GM12878 (cell line): ENCODE data around the gene LIN37. TPM values are rescaled to one million over a fixed set of nuclear protein-coding genes. Genes with fewer than 3 reads are reported as not detected.
"Not testable (repeated sequence)": the region's sequence is repeated elsewhere in the genome, so short reads cannot be mapped to it uniquely, and the experiment has no call there.

Experiments used
- ATAC-seq: fragments of 200-7000 bp; cut with Tn5 transposase; 3 replicates; pipeline ENCODE4 v1.9.1; 2020; ENCODE audit warnings: mild to moderate bottlenecking, moderate library complexity
- BruUV-seq: library from RNA; stranded (reverse); fragments of 400-500 nt; replicated peaks from 2 replicates; lab custom pipeline; 2021; lab: Mats Ljungman, UMichigan
- CTCF ChIA-PET: fragments of 300-600 bp; sonication (Branson Sonifier 250); formaldehyde crosslinking; extraction: SDS; loops from one replicate; lab custom pipeline; 2021; ENCODE audit warnings: inconsistent platforms; lab: Yijun Ruan, JAX
- POLR2A ChIA-PET: fragments of 350-600 bp; formaldehyde crosslinking; extraction: SDS; loops from one replicate; lab custom pipeline; 2021; ENCODE audit warnings: inconsistent platforms; lab: Charles Lee
- RAD21 ChIA-PET: fragments of 300-600 bp; sonication (Branson Sonifier 250); formaldehyde crosslinking; loops from one replicate; lab custom pipeline; 2023; ENCODE audit warnings: antibody characterized with exemption; ENCODE audit not compliant: unreplicated experiment; lab: Charles Lee
- SMC1A ChIA-PET: fragments of 300-600 bp; sonication (Branson Sonifier 250); formaldehyde crosslinking; loops from one replicate; lab custom pipeline; 2023; ENCODE audit not compliant: unreplicated experiment, uncharacterized antibody; lab: Charles Lee
- DNase-seq: peaks from one replicate; pipeline ENCODE4 v3.0.0-alpha.2; 2011; ENCODE audit warnings: low read depth, low spot score
- FAIRE-seq: peaks from 3 replicates; lab custom pipeline; 2011; peaks lifted over from hg19 to GRCh38; lab: Jason Lieb, UNC
- H2AFZ ChIP-seq: 2 replicates; pipeline ENCODE4 v1.6.0; 2011; ENCODE audit warnings: low read depth, low read length, control low read depth; ENCODE audit not compliant: control insufficient read depth
- H3K27ac ChIP-seq: 2 replicates; pipeline ENCODE4 v1.5.1; 2011; ENCODE audit warnings: control low read depth; ENCODE audit not compliant: control insufficient read depth, insufficient read depth
- H3K27me3 ChIP-seq, 2 experiments: replicated peaks in 1 of 2; 2 replicates each; pipeline versions ENCODE4 v1.6.0 to v1.6.1; 2011; ENCODE audit warnings: low read length in 1 of 2; ENCODE audit not compliant: control insufficient read depth in 2 of 2, insufficient read depth in 2 of 2
- H3K36me3 ChIP-seq, 2 experiments: 2 replicates each; pipeline ENCODE4 v1.5.1; 2011; ENCODE audit warnings: low read length in 1 of 2; ENCODE audit not compliant: control insufficient read depth in 2 of 2, insufficient read depth in 2 of 2
- H3K4me1 ChIP-seq: 2 replicates; pipeline ENCODE4 v1.6.1; 2011; ENCODE audit warnings: mild to moderate bottlenecking, low read length, moderate library complexity, mixed read lengths; ENCODE audit not compliant: control insufficient read depth, insufficient read depth
- H3K4me2 ChIP-seq: 2 replicates; pipeline ENCODE4 v1.6.0; 2011; ENCODE audit warnings: control low read depth; ENCODE audit not compliant: control insufficient read depth, insufficient read depth
- H3K4me3 ChIP-seq: fragments of 200-600 bp; sonication (generic); 2 replicates; pipeline ENCODE4 v1.5.1; 2016
- H3K79me2 ChIP-seq: 2 replicates; pipeline ENCODE4 v1.6.0; 2011; ENCODE audit warnings: low read length; ENCODE audit not compliant: control insufficient read depth, insufficient read depth
- H3K9ac ChIP-seq: 2 replicates; pipeline ENCODE4 v1.8.0; 2011; ENCODE audit warnings: low read length, control low read depth, mixed read lengths; ENCODE audit not compliant: control insufficient read depth, insufficient read depth
- H3K9me3 ChIP-seq: replicated peaks from 3 replicates; pipeline ENCODE4 v1.5.1; 2011; ENCODE audit warnings: mild to moderate bottlenecking, low read length; ENCODE audit not compliant: control insufficient read depth, insufficient read depth
- H4K20me1 ChIP-seq: 2 replicates; pipeline ENCODE4 v1.6.0; 2011; ENCODE audit not compliant: control insufficient read depth, insufficient read depth
- BCLAF1 ChIP-seq: fragments of 450-650 bp; IDR thresholded peaks from 2 replicates; pipeline ENCODE4 v1.6.1; 2017; ENCODE audit warnings: antibody characterized with exemption, mild to moderate bottlenecking, moderate library complexity
- E4F1 ChIP-seq: fragments of 450-650 bp; IDR thresholded peaks from 2 replicates; pipeline ENCODE4 v1.6.1; 2018; ENCODE audit warnings: borderline replicate concordance, mild to moderate bottlenecking; ENCODE audit not compliant: partially characterized antibody
- ESRRA ChIP-seq: IDR thresholded peaks from 2 replicates; pipeline ENCODE4 v1.6.1; 2012; ENCODE audit warnings: mild to moderate bottlenecking, low read length, improper control_type of control experiment
- EZH2 ChIP-seq: IDR thresholded peaks from 2 replicates; pipeline ENCODE4 v1.6.1; 2012; ENCODE audit warnings: low read depth, mild to moderate bottlenecking, control low read depth, inconsistent platforms, low read length, borderline replicate concordance; ENCODE audit not compliant: control insufficient read depth
- FOS ChIP-seq: IDR thresholded peaks from 3 replicates; pipeline ENCODE4 v1.6.1; 2011; ENCODE audit warnings: borderline replicate concordance; ENCODE audit not compliant: insufficient read length; ENCODE audit errors: extremely low read depth
- FOXK2 ChIP-seq: fragments of 450-650 bp; IDR thresholded peaks from 2 replicates; pipeline ENCODE4 v1.6.1; 2017; ENCODE audit warnings: mild to moderate bottlenecking, moderate library complexity
- NR2F1 ChIP-seq: fragments of 450-650 bp; conservative IDR thresholded peaks from 2 replicates; pipeline ENCODE4 v1.6.1; 2017; ENCODE audit warnings: mild to moderate bottlenecking
- SIN3A ChIP-seq: IDR thresholded peaks from 2 replicates; pipeline ENCODE4 v1.6.1; 2012; ENCODE audit warnings: low read depth, low read length, improper control_type of control experiment
- SREBF2 ChIP-seq: IDR thresholded peaks from 2 replicates; pipeline ENCODE4 v1.6.1; 2012; ENCODE audit warnings: mild to moderate bottlenecking, low read length
- WGBS: methylation state at CpG from one replicate; pipeline ENCODE4 v1.1.6; 2016; ENCODE audit warnings: low lambda C conversion rate; ENCODE audit not compliant: insufficient replicate concordance, insufficient coverage; ENCODE audit errors: missing lambda C conversion rate; 5-methylcytosine and 5-hydroxymethylcytosine counted together
- in situ Hi-C: fragments of 300-500 bp; cut with MboI; formaldehyde crosslinking; loops from 9 replicates; pipeline ENCODE4 v1.14.3; 2018; ENCODE audit warnings: mixed read lengths
- intact Hi-C: fragments of 100-400 bp; cut with micrococcal nuclease; formaldehyde crosslinking; loops from one replicate; pipeline ENCODE4 v1.14.2; 2022; ENCODE audit not compliant: unreplicated experiment
- polyA plus RNA-seq, 11 experiments: library from polyadenylated mRNA; depleted of rRNA in 4 of 11; unstranded in 6 of 11; stranded (reverse) in 5 of 11; fragments of >200 nt; fragmentation: Nextera tagmentation in 4 of 11; fragmentation: Illumina TruSeq in 1 of 11; extraction: Ambion mirVana in 4 of 11; extraction: Trizol in 1 of 11; gene quantifications; 1 replicate in 1 of 11; 2 replicates in 10 of 11; pipeline versions ENCODE4 v1.2.1 to v1.2.3, GENCODE V29; 2011 to 2016; ENCODE audit warnings: inconsistent platforms in 2 of 11, missing spikeins in 2 of 11, low read depth in 1 of 11
- total RNA-seq, 4 experiments: library from RNA; depleted of rRNA in 3 of 4; stranded (reverse); fragments of >200 nt in 3 of 4; fragmentation: Illumina TruSeq in 1 of 4; extraction: Trizol in 1 of 4; gene quantifications; 2 replicates each; pipeline versions ENCODE4 v1.2.1 to v1.2.3, GENCODE V29; 2013 to 2021

LIN37 gene
- total and polyA plus RNA-seq, 10 of the 15 experiments (the other 5 are each of a cell fraction or from before 2014, with no cell fraction given), result 0.69 to 11.9 (median 7.6) TPM

GRCh38 chr19:35772362-35772761, 24.0 kb downstream of the LIN37 start:
- H4K20me1 ChIP-seq, H3K4me1 ChIP-seq, intact Hi-C loops, H3K4me3 ChIP-seq, H3K9ac ChIP-seq, in situ Hi-C loops, BruUV-seq, H3K4me2 ChIP-seq, H2AFZ ChIP-seq, H3K27ac ChIP-seq, H3K9me3 ChIP-seq, H3K27me3 ChIP-seq, H3K79me2 ChIP-seq, DNase-seq, ATAC-seq, FAIRE-seq, H3K36me3 ChIP-seq: not testable (repeated sequence)
- POLR2A ChIA-PET, result interaction anchor here (0.6 to 1.9 kb wide), 2 partner anchors 10 to 32 kb away, joined by 3 to 4 read pairs; no protein-coding TSS in a partner anchor
- RAD21 ChIA-PET, result interaction anchor here (0.8 kb wide), 1 partner anchor 111 kb away, joined by 4 read pairs; no protein-coding TSS in a partner anchor
- SMC1A ChIA-PET, result interaction anchor here (0.6 to 1.3 kb wide), 3 partner anchors 58 to 216 kb away, joined by 3 to 4 read pairs (median 3); no protein-coding TSS in a partner anchor
- CTCF ChIA-PET, result interaction anchor here (1.5 kb wide), 1 partner anchor 78 kb away, joined by 7 read pairs; no protein-coding TSS in a partner anchor
- WGBS, result 93% methylated on average over 5 of the region's 5 CpGs

GRCh38 chr19:35773020-35773806, 24.8 kb downstream of the LIN37 start:
- intact Hi-C loops (no loop called here), in situ Hi-C loops (no loop called here)
- ChIA-PET CTCF (interaction anchor here (1.5 kb wide), 1 partner anchor 79 kb away, joined by 7 read pairs; no protein-coding TSS in a partner anchor), POLR2A (interaction anchor here (0.6 to 1.9 kb wide), 2 partner anchors 11 to 33 kb away, joined by 3 to 4 read pairs; no protein-coding TSS in a partner anchor), RAD21 (interaction anchor here (0.8 kb wide), 1 partner anchor 110 kb away, joined by 4 read pairs; no protein-coding TSS in a partner anchor), SMC1A (interaction anchor here (0.6 to 1.3 kb wide), 4 partner anchors 59 to 217 kb away, joined by 3 to 4 read pairs (median 4); no protein-coding TSS in a partner anchor)
- Histone ChIP-seq H3K36me3 (no peaks in the 10 kb centered on the region; a peak in 1 of 4 replicates), H3K4me3 (no peak overlapping the region), H3K9ac (no peak overlapping the region), H3K27ac (no peak overlapping the region), H3K27me3 (no peaks in the 10 kb centered on the region), H3K4me1 (no peaks in the 10 kb centered on the region), H3K79me2 (no peaks in the 10 kb centered on the region), H4K20me1 (no peaks in the 10 kb centered on the region), H3K4me2 (no peak overlapping the region), H3K9me3 (no peaks in the 10 kb centered on the region), H2AFZ (no peak overlapping the region)
- WGBS, result 50% methylated on average over 9 of the region's 9 CpGs
- no peak for DNase-seq
- FAIRE-seq, result no peak
- no TSS peak for BruUV-seq
- no peak for ATAC-seq
- no peak for TF ChIP-seq FOS
- no peak for TF ChIP-seq BCLAF1
- no peak for TF ChIP-seq SIN3A
- no peak for TF ChIP-seq EZH2
- no peak for TF ChIP-seq SREBF2
- TF ChIP-seq E4F1, result no peak
- no peak for TF ChIP-seq ESRRA
- TF ChIP-seq NR2F1, result no peak
- TF ChIP-seq FOXK2, result no peak
